GM12878 (cell line): ENCODE results near the gene MMP1. TPM values are rescaled to one million over a fixed set of nuclear protein-coding genes. Genes with fewer than 3 reads are reported as not detected.

Experiments
- ATAC-seq: fragments of 200-7000 bp; cut with Tn5 transposase; 3 replicates; pipeline ENCODE4 v1.9.1; 2020; ENCODE audit warnings: mild to moderate bottlenecking, moderate library complexity
- BruUV-seq: library from RNA; stranded (reverse); fragments of 400-500 nt; replicated peaks from 2 replicates; lab custom pipeline; 2021; lab: Mats Ljungman, UMichigan
- CTCF ChIA-PET: fragments of 300-600 bp; sonication (Branson Sonifier 250); formaldehyde crosslinking; extraction: SDS; loops from one replicate; lab custom pipeline; 2021; ENCODE audit warnings: inconsistent platforms; lab: Yijun Ruan, JAX
- POLR2A ChIA-PET: fragments of 350-600 bp; formaldehyde crosslinking; extraction: SDS; loops from one replicate; lab custom pipeline; 2021; ENCODE audit warnings: inconsistent platforms; lab: Charles Lee
- RAD21 ChIA-PET: fragments of 300-600 bp; sonication (Branson Sonifier 250); formaldehyde crosslinking; loops from one replicate; lab custom pipeline; 2023; ENCODE audit warnings: antibody characterized with exemption; ENCODE audit not compliant: unreplicated experiment; lab: Charles Lee
- SMC1A ChIA-PET: fragments of 300-600 bp; sonication (Branson Sonifier 250); formaldehyde crosslinking; loops from one replicate; lab custom pipeline; 2023; ENCODE audit not compliant: unreplicated experiment, uncharacterized antibody; lab: Charles Lee
- DNase-seq: peaks from one replicate; pipeline ENCODE4 v3.0.0-alpha.2; 2011; ENCODE audit warnings: low read depth, low spot score
- FAIRE-seq: peaks from 3 replicates; lab custom pipeline; 2011; peaks lifted over from hg19 to GRCh38; lab: Jason Lieb, UNC
- H2AFZ ChIP-seq: 2 replicates; pipeline ENCODE4 v1.6.0; 2011; ENCODE audit warnings: low read depth, low read length, control low read depth; ENCODE audit not compliant: control insufficient read depth
- H3K27ac ChIP-seq: 2 replicates; pipeline ENCODE4 v1.5.1; 2011; ENCODE audit warnings: control low read depth; ENCODE audit not compliant: control insufficient read depth, insufficient read depth
- H3K27me3 ChIP-seq, 2 experiments: replicated peaks in 1 of 2; 2 replicates each; pipeline versions ENCODE4 v1.6.0 to v1.6.1; 2011; ENCODE audit warnings: low read length in 1 of 2; ENCODE audit not compliant: control insufficient read depth in 2 of 2, insufficient read depth in 2 of 2
- H3K36me3 ChIP-seq, 2 experiments: 2 replicates each; pipeline ENCODE4 v1.5.1; 2011; ENCODE audit warnings: low read length in 1 of 2; ENCODE audit not compliant: control insufficient read depth in 2 of 2, insufficient read depth in 2 of 2
- H3K4me1 ChIP-seq: 2 replicates; pipeline ENCODE4 v1.6.1; 2011; ENCODE audit warnings: mild to moderate bottlenecking, low read length, moderate library complexity, mixed read lengths; ENCODE audit not compliant: control insufficient read depth, insufficient read depth
- H3K4me2 ChIP-seq: 2 replicates; pipeline ENCODE4 v1.6.0; 2011; ENCODE audit warnings: control low read depth; ENCODE audit not compliant: control insufficient read depth, insufficient read depth
- H3K4me3 ChIP-seq: fragments of 200-600 bp; sonication (generic); 2 replicates; pipeline ENCODE4 v1.5.1; 2016
- H3K79me2 ChIP-seq: 2 replicates; pipeline ENCODE4 v1.6.0; 2011; ENCODE audit warnings: low read length; ENCODE audit not compliant: control insufficient read depth, insufficient read depth
- H3K9ac ChIP-seq: 2 replicates; pipeline ENCODE4 v1.8.0; 2011; ENCODE audit warnings: low read length, control low read depth, mixed read lengths; ENCODE audit not compliant: control insufficient read depth, insufficient read depth
- H3K9me3 ChIP-seq: replicated peaks from 3 replicates; pipeline ENCODE4 v1.5.1; 2011; ENCODE audit warnings: mild to moderate bottlenecking, low read length; ENCODE audit not compliant: control insufficient read depth, insufficient read depth
- H4K20me1 ChIP-seq: 2 replicates; pipeline ENCODE4 v1.6.0; 2011; ENCODE audit not compliant: control insufficient read depth, insufficient read depth
- BHLHE40 ChIP-seq, 2 experiments: fragments of 450-650 bp in 1 of 2; IDR thresholded peaks; 2 replicates each; pipeline ENCODE4 v1.6.1; 2011 to 2017; ENCODE audit warnings: low read depth in 2 of 2, borderline replicate concordance in 1 of 2, improper control_type of control experiment in 1 of 2, low read length in 1 of 2, mild to moderate bottlenecking in 1 of 2
- CREM ChIP-seq: IDR thresholded peaks from 2 replicates; pipeline ENCODE4 v1.6.1; 2014; ENCODE audit warnings: antibody characterized with exemption, low read depth
- EGR1 ChIP-seq, 2 experiments: IDR thresholded peaks; 1 replicate in 1 of 2; 2 replicates in 1 of 2; pipeline ENCODE4 v1.6.1; 2011 to 2012; ENCODE audit warnings: low read depth in 2 of 2, low read length in 2 of 2, borderline replicate concordance in 1 of 2, mild to moderate bottlenecking in 1 of 2, moderate library complexity in 1 of 2
- HDAC2 ChIP-seq: fragments of 200-600 bp; sonication (generic); IDR thresholded peaks from 2 replicates; pipeline ENCODE4 v1.6.1; 2017
- HDGF ChIP-seq: fragments of 450-650 bp; IDR thresholded peaks from 2 replicates; pipeline ENCODE4 v1.6.1; 2016; ENCODE audit warnings: antibody characterized with exemption
- IRF4 ChIP-seq: IDR thresholded peaks from 2 replicates; pipeline ENCODE4 v1.6.1; 2011; ENCODE audit warnings: low read depth, low read length
- MAX ChIP-seq: IDR thresholded peaks from 2 replicates; pipeline ENCODE4 v1.6.1; 2012; ENCODE audit warnings: low read depth, low read length, improper control_type of control experiment
- MEF2A ChIP-seq: IDR thresholded peaks from 2 replicates; pipeline ENCODE4 v1.6.1; 2011; ENCODE audit warnings: low read depth, mild to moderate bottlenecking, low read length, moderate library complexity; ENCODE audit not compliant: insufficient read depth
- PAX8 ChIP-seq: fragments of 450-650 bp; IDR thresholded peaks from 2 replicates; pipeline ENCODE4 v1.6.1; 2017; ENCODE audit warnings: mild to moderate bottlenecking, moderate library complexity
- PBX3 ChIP-seq: IDR thresholded peaks from 2 replicates; pipeline ENCODE4 v1.6.1; 2011; ENCODE audit warnings: mild to moderate bottlenecking, low read depth, low read length, moderate library complexity; ENCODE audit not compliant: insufficient replicate concordance
- RB1 ChIP-seq: fragments of 450-650 bp; formaldehyde crosslinking; IDR thresholded peaks from 2 replicates; pipeline ENCODE4 v1.6.1; 2017; ENCODE audit warnings: mild to moderate bottlenecking, borderline replicate concordance
- SMARCA5 ChIP-seq: fragments of 450-650 bp; IDR thresholded peaks from 2 replicates; pipeline ENCODE4 v1.6.1; 2017; ENCODE audit warnings: mild to moderate bottlenecking
- SMC3 ChIP-seq: IDR thresholded peaks from 2 replicates; pipeline ENCODE4 v1.6.1; 2011; ENCODE audit warnings: low read length, improper control_type of control experiment, borderline replicate concordance
- SREBF2 ChIP-seq: IDR thresholded peaks from 2 replicates; pipeline ENCODE4 v1.6.1; 2012; ENCODE audit warnings: mild to moderate bottlenecking, low read length
- SRF ChIP-seq, 2 experiments: IDR thresholded peaks; 2 replicates each; pipeline ENCODE4 v1.6.1; 2011; ENCODE audit warnings: low read depth in 2 of 2, low read length in 2 of 2, mild to moderate bottlenecking in 1 of 2, moderate library complexity in 1 of 2
- TARDBP ChIP-seq: IDR thresholded peaks from 2 replicates; pipeline ENCODE4 v1.6.1; 2016; ENCODE audit warnings: borderline replicate concordance
- USF2 ChIP-seq: IDR thresholded peaks from 2 replicates; pipeline ENCODE4 v1.6.1; 2011; ENCODE audit warnings: low read depth, low read length, improper control_type of control experiment, borderline replicate concordance
- ZNF207 ChIP-seq: fragments of 450-650 bp; IDR thresholded peaks from 2 replicates; pipeline ENCODE4 v1.6.1; 2014; ENCODE audit warnings: antibody characterized with exemption, mild to moderate bottlenecking, borderline replicate concordance
- ZNF24 ChIP-seq: fragments of 450-650 bp; IDR thresholded peaks from 2 replicates; pipeline ENCODE4 v1.6.1; 2017; ENCODE audit warnings: antibody characterized with exemption, mild to moderate bottlenecking
- WGBS: methylation state at CpG from one replicate; pipeline ENCODE4 v1.1.6; 2016; ENCODE audit warnings: low lambda C conversion rate; ENCODE audit not compliant: insufficient replicate concordance, insufficient coverage; ENCODE audit errors: missing lambda C conversion rate; 5-methylcytosine and 5-hydroxymethylcytosine counted together
- in situ Hi-C: fragments of 300-500 bp; cut with MboI; formaldehyde crosslinking; loops from 9 replicates; pipeline ENCODE4 v1.14.3; 2018; ENCODE audit warnings: mixed read lengths
- intact Hi-C: fragments of 100-400 bp; cut with micrococcal nuclease; formaldehyde crosslinking; loops from one replicate; pipeline ENCODE4 v1.14.2; 2022; ENCODE audit not compliant: unreplicated experiment
- polyA plus RNA-seq, 11 experiments: library from polyadenylated mRNA; depleted of rRNA in 4 of 11; unstranded in 6 of 11; stranded (reverse) in 5 of 11; fragments of >200 nt; fragmentation: Nextera tagmentation in 4 of 11; fragmentation: Illumina TruSeq in 1 of 11; extraction: Ambion mirVana in 4 of 11; extraction: Trizol in 1 of 11; gene quantifications; 1 replicate in 1 of 11; 2 replicates in 10 of 11; pipeline versions ENCODE4 v1.2.1 to v1.2.3, GENCODE V29; 2011 to 2016; ENCODE audit warnings: inconsistent platforms in 2 of 11, missing spikeins in 2 of 11, low read depth in 1 of 11
- total RNA-seq, 4 experiments: library from RNA; depleted of rRNA in 3 of 4; stranded (reverse); fragments of >200 nt in 3 of 4; fragmentation: Illumina TruSeq in 1 of 4; extraction: Trizol in 1 of 4; gene quantifications; 2 replicates each; pipeline versions ENCODE4 v1.2.1 to v1.2.3, GENCODE V29; 2013 to 2021

The MMP1 gene
- total and polyA plus RNA-seq, 10 of the 15 experiments (the other 5 are each of a cell fraction or from before 2014, with no cell fraction given) = not detected

GRCh38 chr11:102837156-102837555, 39.2 kb upstream of the MMP1 start:
- DNase-seq = no peak
- Histone ChIP-seq H3K36me3 (no peaks in the 10 kb centered on the region), H3K4me3 (no peak overlapping the region), H2AFZ (no peak overlapping the region), H3K4me2 (no peak overlapping the region), H3K27ac (no peak overlapping the region), H3K9ac (no peak overlapping the region), H3K79me2 (no peaks in the 10 kb centered on the region), H4K20me1 (no peaks in the 10 kb centered on the region), H3K27me3 (peaks cover 0 to 4% of the 10 kb centered on the region in 2 experiments; a peak in 2 of 4 replicates), H3K4me1 (no peaks in the 10 kb centered on the region), H3K9me3 (no peaks in the 10 kb centered on the region)
- TF ChIP-seq BHLHE40 (IDR thresholded peaks at IDR 0.05; ENCODE audit: borderline replicate concordance in 1 of 2, low read depth in 2 of 2, low read length in 1 of 2) = no peak
- TF ChIP-seq ZNF24 = no peak
- no peak for TF ChIP-seq CREM
- TF ChIP-seq PBX3 = no peak
- TF ChIP-seq SMARCA5 = no peak
- TF ChIP-seq ZNF207 = no peak
- no peak for TF ChIP-seq RB1
- TF ChIP-seq HDAC2 = no peak
- TF ChIP-seq SREBF2 = no peak
- TF ChIP-seq HDGF = no peak
- no peak for TF ChIP-seq EGR1 (IDR thresholded peaks at IDR 0.05; ENCODE audit: borderline replicate concordance in 1 of 2, low read depth in 2 of 2, low read length in 2 of 2)
- no peak for TF ChIP-seq SRF (IDR thresholded peaks at IDR 0.05; ENCODE audit: low read depth in 2 of 2, low read length in 2 of 2)
- no peak for TF ChIP-seq IRF4
- TF ChIP-seq PAX8 = no peak
- TF ChIP-seq TARDBP = no peak
- TF ChIP-seq USF2 = no peak
- TF ChIP-seq MAX = no peak
- no peak for TF ChIP-seq MEF2A
- TF ChIP-seq SMC3 = no peak
- no peak for FAIRE-seq
- WGBS = 2% methylated on average over 2 of the region's 2 CpGs
- no peak for ATAC-seq
- BruUV-seq = no TSS peak
- ChIA-PET POLR2A (no interaction called here), SMC1A (interaction anchor here (1.2 to 1.9 kb wide), 3 partner anchors 41 to 104 kb away, joined by 3 to 8 read pairs (median 8); no protein-coding TSS in a partner anchor), CTCF (interaction anchor here (1.3 to 1.9 kb wide), 2 partner anchors 24 to 78 kb away, joined by 3 to 9 read pairs; no protein-coding TSS in a partner anchor), RAD21 (no interaction called here)
- in situ Hi-C loops (no loop called here), intact Hi-C loops (no loop called here)
